ENCODE results near the gene AGXT.
A peak's percentile ranks its signal among the peaks of the same experiment; 100 is the strongest.

The AGXT gene

DNA sequence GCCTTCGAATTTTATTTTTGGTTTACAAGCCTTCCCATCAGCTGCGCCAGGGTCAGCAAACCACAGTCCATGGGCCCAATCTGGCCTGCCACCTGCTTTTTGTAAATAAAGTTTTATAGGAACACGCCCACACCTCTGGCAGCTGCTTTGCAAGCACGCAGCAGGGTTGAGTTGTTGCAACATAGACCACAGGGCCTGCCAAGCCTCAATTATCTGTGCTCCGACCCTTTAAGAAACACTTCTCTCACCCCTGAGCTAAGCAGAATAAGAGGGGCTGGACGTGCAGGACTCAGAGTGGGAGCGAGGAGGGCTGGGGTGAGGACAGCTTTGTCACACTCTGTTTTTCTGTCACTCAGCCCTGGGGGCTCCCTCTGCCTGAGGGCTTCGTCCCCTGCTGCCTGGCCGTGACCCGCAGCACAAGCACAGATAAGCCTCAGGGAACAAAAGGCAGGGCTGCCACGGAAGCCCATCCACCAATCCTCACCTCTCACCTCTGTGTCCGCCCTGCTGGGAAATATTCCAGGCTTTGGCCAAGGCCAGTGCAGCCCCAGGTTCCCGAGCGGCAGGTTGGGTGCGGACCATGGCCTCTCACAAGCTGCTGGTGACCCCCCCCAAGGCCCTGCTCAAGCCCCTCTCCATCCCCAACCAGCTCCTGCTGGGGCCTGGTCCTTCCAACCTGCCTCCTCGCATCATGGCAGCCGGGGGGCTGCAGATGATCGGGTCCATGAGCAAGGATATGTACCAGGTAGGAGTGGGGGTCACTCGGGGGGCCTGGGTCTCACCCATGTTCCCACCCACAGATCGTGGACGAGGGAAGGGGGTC lies at the start of gene AGXT:
Gene AGXT, plus strand, starts transcription at position 539 of the 823 bp plus-strand sequence. Its CDS starts 42 bp downstream, at position 581.
- no peak for DNase-seq

GRCh38 chr2:240819126-240819857 lies 49.3 kb upstream of the AGXT start:
- DNase-seq: no peak

DNA sequence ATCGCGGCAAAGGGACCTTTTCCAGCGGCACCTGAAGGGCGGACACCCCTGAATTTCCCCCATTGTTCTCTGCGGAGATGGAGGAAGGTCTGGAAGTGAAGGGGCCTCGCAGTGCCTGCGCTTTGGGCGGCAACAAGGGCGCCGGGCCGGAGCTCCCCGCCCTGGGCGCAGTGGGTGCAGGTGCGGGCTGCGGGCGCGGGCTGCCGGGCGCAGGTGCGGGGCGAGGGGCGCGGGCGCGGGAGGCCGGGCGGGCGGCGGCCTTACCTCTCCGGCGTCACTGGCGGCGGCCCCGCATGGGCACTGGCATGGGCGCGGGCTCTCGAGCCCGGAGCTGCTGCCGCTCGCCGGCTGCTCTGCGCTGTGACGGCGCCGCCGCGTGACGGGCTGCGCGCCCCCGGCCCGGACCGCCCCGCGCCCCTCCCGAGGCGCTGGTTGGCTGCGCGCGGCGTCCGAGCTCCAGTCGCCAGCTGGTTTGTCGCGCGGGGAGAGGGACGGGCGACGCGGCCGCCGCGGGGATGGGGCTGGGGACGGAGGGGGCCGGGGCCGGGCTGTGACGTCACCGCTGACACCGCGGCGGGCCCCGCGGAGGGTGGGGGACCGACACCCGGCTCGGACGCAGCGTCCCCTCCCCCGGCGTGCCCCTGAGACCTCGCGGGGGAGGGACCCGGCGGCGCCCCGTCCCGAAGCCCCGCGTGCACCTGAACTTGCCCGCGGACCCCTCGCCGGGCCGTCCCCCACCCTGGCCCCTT lies 48.6 kb upstream of the AGXT start, which contains the start of gene KIF1A:
Gene KIF1A, minus strand, starts transcription at position 362 of the 749 bp plus-strand sequence. CDS start 22,467 bp downstream, outside the sequence.
- no peak for DNase-seq

GRCh38 chr2:240820607-240821428 lies 47.8 kb upstream of the AGXT start:
- no peak for DNase-seq

- no peak for DNase-seq
These were observed 47.2 kb upstream of the AGXT start for GRCh38 chr2:240821429-240821778.

- no peak for DNase-seq
These were observed 46.3 kb upstream of the AGXT start for GRCh38 chr2:240822280-240822847.

DNA sequence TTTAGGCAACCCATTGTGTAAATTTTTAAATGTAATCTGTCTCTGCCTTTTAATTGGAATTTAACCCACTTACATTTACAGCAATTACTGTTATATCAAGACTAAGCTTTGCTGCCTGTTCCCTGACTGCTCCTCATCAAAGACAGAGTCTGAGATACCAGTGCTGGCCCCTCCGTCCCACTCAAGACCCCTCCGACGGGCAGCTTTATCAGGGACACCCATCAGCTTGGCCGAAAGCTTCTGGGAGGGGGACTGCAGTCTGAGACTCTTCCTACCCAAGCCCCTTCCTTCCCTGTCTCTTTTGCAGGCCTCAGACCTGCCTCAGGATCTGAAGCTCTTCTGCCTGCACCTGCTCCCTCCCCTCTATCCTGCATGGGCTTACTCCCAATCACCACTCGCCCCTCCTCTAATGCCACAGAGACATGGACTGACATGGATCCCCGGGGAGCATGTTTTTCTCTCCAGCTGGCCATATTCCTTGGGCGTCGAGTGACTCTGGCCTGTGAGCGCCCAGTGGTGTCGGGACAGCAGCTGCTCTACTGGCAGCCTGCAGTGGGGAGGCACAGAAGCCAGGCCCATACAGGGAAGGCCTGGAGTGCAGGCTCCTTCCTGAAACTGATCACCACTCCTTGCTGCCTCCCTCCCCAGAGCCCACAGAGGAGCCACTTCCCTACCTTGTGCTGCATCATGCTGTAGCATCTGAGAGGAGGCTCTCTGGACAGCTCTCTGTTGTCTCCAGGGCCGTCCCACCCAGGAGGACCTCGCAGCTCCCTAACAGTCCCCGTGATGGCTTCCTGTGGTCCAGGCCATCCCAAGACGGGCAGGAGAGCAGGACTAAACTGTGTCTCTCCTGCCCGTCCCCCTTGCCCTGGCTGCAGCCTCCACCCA lies 44.9 kb upstream of the AGXT start:
- no peak for DNase-seq

DNA sequence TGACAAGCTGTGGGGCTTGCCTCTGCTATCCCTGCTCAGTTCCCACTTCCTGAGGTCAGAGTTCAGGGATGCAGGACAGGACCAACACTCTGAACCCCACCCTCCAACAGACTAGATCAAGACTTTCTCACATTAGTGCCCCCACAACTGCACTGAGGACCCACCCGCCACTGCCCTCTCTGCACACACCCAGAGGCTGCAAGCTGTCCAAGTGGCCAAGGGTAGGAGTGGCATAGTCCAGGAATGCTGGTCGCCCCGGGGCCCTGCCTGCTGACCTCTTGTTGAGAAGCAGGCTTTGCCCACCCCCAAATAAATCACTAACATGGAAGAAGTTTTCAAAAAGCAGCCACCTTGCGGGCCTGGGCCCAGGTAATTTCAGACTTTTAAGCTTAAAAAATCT lies 43.1 kb upstream of the AGXT start:
- no peak for DNase-seq

GRCh38 chr2:240831594-240832204 lies 36.9 kb upstream of the AGXT start:
- DNase-seq: no peak

DNA sequence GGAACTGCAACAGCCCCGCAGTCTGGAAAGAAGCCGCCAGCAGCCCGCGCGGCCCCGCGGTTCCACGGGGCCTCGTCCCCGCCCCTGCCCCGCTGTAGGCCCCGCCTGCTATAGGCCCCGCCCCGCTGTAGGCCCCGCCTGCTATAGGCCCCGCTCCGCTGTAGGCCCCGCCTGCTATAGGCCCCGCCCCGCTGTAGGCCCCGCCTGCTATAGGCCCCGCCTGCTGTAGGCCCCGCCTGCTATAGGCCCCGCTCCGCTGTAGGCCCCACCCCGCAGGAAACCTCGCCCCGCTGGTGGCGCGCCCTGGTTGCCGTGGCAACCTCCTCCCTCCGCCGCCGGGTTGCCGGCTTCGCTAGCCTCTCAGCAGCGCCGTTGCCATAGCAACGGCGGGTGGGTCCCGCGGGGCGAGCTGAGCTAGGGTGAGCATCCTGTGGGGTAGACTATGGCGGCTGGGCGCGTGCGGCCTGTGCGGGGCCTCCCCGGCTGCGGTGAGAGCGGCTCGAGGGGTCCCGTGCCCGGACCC lies 36.4 kb upstream of the AGXT start:
- DNase-seq: peak; percentile 88

- no peak for DNase-seq
These were observed 35.6 kb upstream of the AGXT start for GRCh38 chr2:240832921-240833494.

GRCh38 chr2:240833724-240834285 lies 34.8 kb upstream of the AGXT start:
- DNase-seq: no peak

DNA sequence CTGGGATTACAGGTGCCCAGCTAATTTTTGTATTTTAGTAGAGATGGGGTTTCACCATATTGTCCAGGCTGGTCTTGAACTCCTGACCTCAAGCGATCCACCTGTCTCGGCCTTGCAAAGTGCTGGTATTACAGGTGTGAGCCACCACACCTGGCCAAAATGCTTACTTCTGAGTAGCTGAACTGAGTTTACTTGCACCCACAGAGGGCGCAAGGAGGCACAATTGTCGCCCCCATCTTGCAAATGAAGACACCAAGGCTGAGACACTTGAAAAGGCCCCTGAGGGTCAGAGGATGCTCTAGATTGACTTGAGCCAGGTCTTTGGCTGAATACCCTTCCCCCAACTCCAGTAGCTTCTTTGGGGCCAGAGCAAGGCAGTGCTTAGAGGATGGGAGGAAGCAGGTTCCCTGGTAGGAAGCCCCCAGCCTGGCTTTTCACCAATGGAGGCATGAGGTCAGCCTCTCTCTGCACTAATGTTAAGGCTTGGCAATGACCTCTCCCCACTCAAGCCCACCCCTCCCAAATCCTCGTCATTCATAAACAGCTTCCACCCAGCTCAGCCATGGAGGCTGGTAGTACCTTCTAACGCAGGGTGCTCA lies 34.1 kb upstream of the AGXT start:
- DNase-seq: no peak

DNA sequence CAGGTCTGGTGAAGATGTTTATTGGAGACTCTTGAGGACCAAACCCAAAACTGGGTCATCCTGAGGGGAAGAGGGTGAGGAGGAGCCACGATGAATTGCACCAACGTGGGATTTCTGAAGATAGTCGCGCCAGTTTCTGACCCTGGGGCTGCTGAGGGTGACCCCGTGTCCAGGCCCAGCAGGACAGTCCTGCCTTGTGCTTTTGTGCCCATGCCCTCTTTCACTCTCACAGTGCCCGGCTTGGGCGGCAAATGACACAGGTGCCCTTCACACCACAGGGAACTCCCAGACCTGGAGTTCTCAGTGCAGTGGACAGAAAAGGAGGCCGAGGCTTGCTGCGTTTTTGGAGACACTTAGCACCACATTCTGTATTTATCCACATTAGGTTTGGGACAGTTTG lies 33.1 kb upstream of the AGXT start:
- no peak for DNase-seq

DNA sequence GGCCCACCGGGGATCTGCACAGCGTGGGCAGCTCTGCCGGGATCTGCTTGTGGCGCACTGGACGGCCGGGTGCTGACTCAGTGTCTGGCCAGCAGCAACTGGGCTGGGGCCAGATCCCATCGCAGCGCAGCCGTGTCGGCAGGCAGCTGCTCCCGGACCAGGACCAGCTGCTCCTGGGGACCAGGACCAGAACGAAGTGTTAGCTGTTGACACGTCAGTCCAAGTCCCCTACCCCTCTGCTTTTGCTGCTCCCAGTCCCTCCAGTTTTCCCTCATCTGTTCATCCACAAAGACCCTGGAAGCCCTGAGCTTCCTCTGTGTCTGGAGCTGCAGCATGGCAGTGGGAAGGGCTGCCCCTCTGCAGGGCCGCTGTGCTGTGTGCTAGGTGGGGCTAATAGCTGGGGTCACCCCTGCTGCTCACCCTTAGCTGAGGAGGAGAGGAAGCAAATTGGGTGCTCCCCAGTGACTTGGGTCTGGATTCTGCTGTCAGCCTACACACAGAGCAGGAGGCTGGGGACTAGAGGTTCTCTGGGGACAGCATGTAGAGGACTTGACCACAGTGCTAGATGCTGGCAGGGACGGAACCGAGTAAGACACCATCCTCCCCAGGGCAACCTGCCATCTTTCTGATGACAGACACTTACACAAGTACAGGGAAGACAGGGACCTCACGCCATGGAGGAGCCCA lies 31.7 kb upstream of the AGXT start:
- peak; percentile 35 for DNase-seq

GRCh38 chr2:240837621-240838020 lies 31.0 kb upstream of the AGXT start:
- no peak for DNase-seq

- peak; percentile 44 for DNase-seq
These were observed 29.2 kb upstream of the AGXT start for GRCh38 chr2:240839152-240840143.
